Ramos (cell line): ENCODE data around the gene DAPK2.

Experiments
- in situ Hi-C: fragments of 300-500 bp; cut with MboI; formaldehyde crosslinking; loops from one replicate; pipeline ENCODE4 v1.14.3; 2022; ENCODE audit warnings: low sequenced_read_pairs; ENCODE audit not compliant: unreplicated experiment

Gene DAPK2

DNA sequence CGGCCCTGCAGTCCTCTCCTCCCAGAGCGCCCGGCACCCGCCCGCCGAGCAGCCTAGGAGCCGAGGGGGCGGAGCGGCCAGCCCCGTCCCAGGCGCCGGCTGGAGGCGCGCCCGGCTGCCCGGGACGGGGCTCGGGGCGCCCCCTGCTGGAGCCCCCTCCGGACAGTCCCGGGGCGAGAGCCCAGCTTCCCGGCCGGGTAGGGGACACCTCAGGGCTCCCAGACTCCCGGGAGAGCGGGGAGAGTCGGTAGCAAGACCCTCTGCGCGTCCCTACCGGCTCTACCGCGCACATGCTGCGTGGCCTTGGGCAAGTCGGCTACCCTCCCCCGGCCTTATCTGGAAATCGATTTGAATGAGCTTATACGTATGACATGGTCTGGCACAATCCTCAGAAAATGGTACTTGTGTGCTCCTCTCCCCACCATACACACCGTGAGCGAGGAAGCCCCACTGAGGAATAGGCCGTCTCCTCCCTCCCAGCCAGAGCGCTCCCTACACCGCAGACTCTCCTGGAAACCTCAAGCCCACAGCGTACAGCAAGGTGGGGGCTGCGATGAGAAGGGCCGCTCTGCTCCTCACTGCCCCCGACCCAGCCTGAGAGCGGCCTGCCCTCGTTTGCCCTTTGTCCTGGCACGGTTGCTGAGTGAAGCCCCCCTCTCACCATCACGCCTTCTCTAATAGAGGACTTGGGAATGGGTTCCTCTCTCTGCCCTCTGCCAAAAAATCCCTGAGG lies at the start of gene DAPK2:
Gene DAPK2, minus strand, starts transcription at position 65 of the 733 bp plus-strand sequence. CDS start 6,224 bp downstream, outside the sequence.
- in situ Hi-C loops, result no loop called here

DNA sequence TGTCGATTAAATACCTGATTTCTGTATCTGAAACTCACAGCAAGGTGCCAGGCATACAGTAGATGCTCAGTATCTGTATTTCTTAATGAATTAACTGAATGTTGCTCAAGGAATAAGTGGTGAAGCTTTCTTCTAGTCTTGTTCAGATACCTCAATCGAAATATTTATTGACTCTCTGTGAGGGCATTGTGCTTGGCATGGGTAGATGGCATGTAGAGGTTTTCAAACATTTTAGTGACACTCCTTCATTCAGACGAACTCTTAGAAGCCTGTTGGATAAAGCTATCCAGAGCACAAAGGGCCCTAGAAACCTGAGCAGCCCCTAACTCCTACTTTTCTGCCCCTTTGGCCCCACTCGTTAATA lies 49.1 kb upstream of the DAPK2 start:
- in situ Hi-C loops, result loop anchor here (5.0 kb wide), 1 partner anchor 57 kb away; the partner anchor contains the start of gene SNX22

DNA sequence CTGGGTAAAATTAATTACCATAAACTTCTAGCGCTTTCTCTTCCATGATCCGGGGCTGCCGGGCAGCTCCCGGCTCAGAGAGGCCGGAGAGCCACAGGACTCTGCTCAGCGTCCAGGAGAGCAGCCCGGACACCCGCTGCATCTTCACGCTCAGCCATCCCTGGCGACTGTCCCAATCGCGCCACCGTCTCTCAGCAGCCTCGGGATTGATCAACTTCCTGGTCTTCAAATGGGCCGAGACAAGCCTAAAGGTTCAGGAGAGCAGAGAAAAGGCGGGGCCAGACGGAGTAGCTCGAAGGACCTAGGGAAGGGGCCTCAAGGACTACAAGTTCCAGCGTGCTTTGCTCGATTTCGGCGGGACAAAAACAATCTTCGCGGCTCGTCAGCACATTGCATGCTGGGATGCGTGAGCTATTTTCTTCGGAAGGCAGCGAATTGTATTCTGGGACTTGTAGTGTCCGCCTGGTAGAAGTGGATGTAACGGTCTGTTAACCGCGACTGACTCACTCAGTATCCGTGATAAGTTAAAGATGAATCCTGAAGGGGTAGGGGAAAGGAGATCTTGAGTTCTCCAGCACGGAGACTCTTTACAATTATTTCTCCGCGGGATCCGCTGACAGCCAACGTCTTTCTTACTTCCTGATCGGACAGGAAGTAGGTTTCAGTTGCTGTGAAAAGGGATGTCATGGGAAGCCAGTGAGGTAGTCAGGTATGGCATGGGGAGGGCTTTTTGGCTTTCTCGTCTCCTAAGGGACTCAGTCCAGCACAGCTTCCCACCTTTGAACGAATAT lies 47.5 kb upstream of the DAPK2 start, which contains the start of gene CIAO2A:
Gene CIAO2A, minus strand, starts transcription at position 212 of the 791 bp plus-strand sequence. Its CDS starts 70 bp downstream, at position 142.
- in situ Hi-C loops, result no loop called here

DNA sequence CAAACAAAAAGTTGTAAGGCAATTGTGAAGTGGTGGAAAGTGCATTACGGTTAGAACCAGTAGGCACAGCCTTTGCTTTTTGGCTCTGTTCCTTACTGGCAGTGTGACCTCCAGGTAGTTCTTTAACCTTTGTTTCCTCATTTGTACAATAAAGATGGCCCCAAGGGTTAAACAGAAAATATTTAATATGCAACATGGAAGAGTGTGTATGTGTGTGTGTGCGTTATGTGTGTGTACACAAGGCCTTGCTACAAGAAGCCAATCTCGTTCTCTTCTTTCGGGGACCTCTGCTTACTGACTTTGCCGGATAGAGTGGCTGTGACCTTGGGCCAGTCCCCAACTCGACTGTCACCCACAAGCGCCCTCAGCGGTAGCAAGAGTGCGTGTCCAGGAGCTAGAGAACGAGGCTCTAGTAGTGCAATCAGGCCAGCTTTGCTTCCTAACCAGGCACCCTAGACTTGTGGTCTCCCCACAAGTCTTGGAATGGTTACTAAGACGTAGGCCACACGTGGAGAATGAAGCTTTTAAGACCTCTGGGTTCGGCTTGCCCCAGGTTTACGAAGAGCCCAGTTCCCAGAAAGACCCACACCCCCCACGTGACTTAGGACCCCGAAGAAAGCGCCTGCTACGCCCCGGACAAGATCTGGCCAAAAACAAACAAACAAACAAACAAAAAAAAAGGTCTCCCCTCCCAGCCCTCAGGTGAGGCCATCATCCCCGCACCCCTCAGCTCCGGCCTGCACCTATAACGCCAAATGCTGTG lies 46.8 kb upstream of the DAPK2 start:
- in situ Hi-C loops, result no loop called here

DNA sequence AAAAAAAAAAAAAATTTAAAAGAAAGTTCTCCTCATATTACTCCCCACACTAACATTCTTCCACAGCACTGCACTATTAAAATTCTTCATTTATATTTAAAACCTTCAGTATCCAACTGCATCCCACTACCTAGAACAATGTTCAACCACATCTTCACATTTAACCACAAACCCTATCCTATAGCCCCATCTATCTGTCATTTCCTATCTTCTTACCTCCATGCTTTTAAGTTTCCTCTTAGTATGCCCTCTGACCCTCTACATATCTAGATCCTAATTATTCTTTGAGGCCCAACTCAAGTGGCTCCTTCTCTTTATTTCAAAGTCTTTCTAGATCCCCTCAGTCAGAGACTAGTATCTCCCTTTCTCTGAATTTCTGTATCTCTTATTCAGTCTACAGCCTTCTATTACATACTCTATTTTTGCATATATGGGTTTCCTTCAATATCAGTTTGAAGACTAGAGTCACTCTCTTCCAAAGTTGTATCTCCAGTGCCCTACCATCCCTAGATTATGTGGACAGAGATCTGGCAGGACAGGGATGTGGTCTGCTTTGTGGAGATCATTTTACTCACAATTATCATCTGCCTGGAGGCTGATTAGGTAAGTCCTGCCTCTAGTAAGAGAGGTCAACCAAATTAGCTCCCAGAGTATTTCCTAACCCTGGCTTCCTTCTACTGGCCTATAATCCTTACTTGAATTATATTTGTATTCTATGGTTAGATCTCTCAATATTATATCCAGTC lies 46.0 kb upstream of the DAPK2 start:
- in situ Hi-C loops, result no loop called here

GRCh38 chr15:64090527-64090926 lies 44.2 kb upstream of the DAPK2 start:
- in situ Hi-C loops, result no loop called here

GRCh38 chr15:64089543-64090280 lies 43.4 kb upstream of the DAPK2 start:
- in situ Hi-C loops, result no loop called here

- in situ Hi-C loops, result no loop called here
Measured at GRCh38 chr15:64082757-64083156, 36.5 kb upstream of the DAPK2 start.

- in situ Hi-C loops, result loop anchor here (10.0 kb wide), 1 partner anchor 609 kb away; no protein-coding TSS in a partner anchor
Measured at GRCh38 chr15:64073496-64073895, 27.2 kb upstream of the DAPK2 start.

GRCh38 chr15:64072812-64073211 lies 26.5 kb upstream of the DAPK2 start:
- in situ Hi-C loops, result loop anchor here (10.0 kb wide), 1 partner anchor 608 kb away; no protein-coding TSS in a partner anchor

- in situ Hi-C loops, result loop anchor here (10.0 kb wide), 1 partner anchor 607 kb away; no protein-coding TSS in a partner anchor
Measured at GRCh38 chr15:64071931-64072765, 25.9 kb upstream of the DAPK2 start.

- in situ Hi-C loops, result loop anchor here (10.0 kb wide), 1 partner anchor 606 kb away; no protein-coding TSS in a partner anchor
Measured at GRCh38 chr15:64070965-64071851, 24.9 kb upstream of the DAPK2 start.

DNA sequence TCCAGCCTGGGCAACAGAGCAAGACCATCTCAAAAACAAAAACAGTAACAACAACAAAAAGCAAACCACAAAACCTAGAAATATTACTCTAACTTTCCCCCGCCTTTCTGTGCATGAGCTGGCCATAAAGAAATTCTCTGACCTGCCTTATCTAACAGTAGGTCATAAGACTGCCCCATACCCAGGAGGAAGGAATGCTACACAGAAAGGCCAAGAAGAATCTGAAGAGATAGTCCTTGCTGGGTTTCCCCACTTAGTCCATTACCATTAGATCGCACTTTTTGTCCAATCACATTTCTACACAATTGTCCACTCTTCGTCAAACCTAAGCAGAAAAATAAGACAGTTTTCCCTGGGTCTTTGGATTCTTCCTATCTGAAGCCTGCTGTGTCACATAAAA lies 23.8 kb upstream of the DAPK2 start:
- in situ Hi-C loops, result loop anchor here (10.0 kb wide), 1 partner anchor 605 kb away; no protein-coding TSS in a partner anchor

DNA sequence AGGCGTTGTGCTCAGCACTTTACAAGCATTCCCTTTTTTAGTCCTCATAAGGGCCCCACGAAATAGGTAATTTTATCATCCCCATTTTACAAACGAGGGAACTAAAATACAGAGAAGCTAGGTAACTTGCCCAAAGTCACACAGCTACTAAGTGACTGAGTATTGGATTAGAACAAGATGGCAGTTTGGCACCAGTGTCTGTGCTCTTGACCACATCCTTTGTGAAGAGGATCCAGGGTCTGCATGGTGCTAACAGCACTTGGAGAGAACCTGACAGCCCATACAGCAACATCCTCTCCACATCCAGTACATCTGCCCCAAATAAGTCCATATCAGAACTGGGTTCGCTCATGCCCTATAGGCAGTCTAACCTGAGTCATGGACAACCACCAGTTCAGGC lies 21.8 kb upstream of the DAPK2 start:
- in situ Hi-C loops, result loop anchor here (10.0 kb wide), 1 partner anchor 463 kb away; no protein-coding TSS in a partner anchor

GRCh38 chr15:64067564-64068030 lies 21.3 kb upstream of the DAPK2 start:
- in situ Hi-C loops, result loop anchor here (10.0 kb wide), 1 partner anchor 463 kb away; no protein-coding TSS in a partner anchor

DNA sequence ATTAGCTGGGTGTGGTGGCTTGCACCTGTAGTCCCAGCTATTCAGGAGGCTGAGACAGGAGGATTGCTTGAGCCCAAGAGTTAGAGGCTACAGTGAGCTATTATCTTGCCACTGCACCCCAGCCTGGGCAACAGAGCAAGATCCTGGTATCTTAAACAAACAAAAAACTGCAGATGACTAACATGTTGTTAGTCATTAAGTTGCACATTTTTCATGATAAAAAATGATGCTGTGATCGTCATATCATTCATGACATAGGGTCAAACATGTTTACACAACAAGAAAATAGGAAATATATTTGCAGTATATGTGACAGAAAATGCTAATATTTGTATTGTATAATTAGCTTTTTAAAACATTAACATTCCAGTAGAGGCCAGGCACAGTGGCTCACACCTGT lies 20.2 kb upstream of the DAPK2 start:
- in situ Hi-C loops, result loop anchor here (10.0 kb wide), 1 partner anchor 462 kb away; no protein-coding TSS in a partner anchor

- in situ Hi-C loops, result loop anchor here (10.0 kb wide), 1 partner anchor 456 kb away; no protein-coding TSS in a partner anchor
Measured at GRCh38 chr15:64060716-64061115, 14.4 kb upstream of the DAPK2 start.
